Lower leg skin (tissue), 4 donors: ENCODE results near the gene ASPN. TPM values are rescaled to one million over a fixed set of nuclear protein-coding genes. Genes with fewer than 3 reads are reported as not detected.
"Not testable (repeated sequence)": the region's sequence is repeated elsewhere in the genome, so short reads cannot be mapped to it uniquely, and the experiment has no call there.

Source experiments
- DNase-seq, 2 donors: peaks; one replicate each; pipeline ENCODE4 v3.0.0-alpha.2; 2019; ENCODE audit warnings: low spot score in 2 of 2
- H3K4me3 ChIP-seq: fragments of 200-600 bp; sonication (generic); 2 replicates; pipeline ENCODE4 v1.5.1; 2017; ENCODE audit warnings: mild to moderate bottlenecking, low read depth; ENCODE audit not compliant: poor library complexity, severe bottlenecking
- CTCF ChIP-seq, 3 donors: fragments of 450-650 bp; IDR thresholded peaks; one replicate each; pipeline ENCODE4 v1.5.1; 2016; ENCODE audit warnings: antibody characterized with exemption in 3 of 3, mild to moderate bottlenecking in 3 of 3, moderate library complexity in 2 of 3
- POLR2A ChIP-seq, 2 donors: fragments of 450-650 bp; IDR thresholded peaks; one replicate each; pipeline ENCODE4 v1.6.1; 2016 to 2017; ENCODE audit warnings: antibody characterized with exemption in 2 of 2, mild to moderate bottlenecking in 1 of 2, moderate library complexity in 1 of 2
- WGBS, 2 donors: methylation state at CpG; one replicate each; pipeline ENCODE4 v1.1.5; 2018; 5-methylcytosine and 5-hydroxymethylcytosine counted together
- intact Hi-C: fragments of 100-400 bp; cut with DNase I; formaldehyde crosslinking; loops from one replicate; pipeline ENCODE4 v1.15.0; 2023; ENCODE audit warnings: low total_unique reads
- total RNA-seq, 4 donors: library from RNA; depleted of rRNA; stranded (reverse); fragments of >200 nt; gene quantifications; one replicate each; pipeline ENCODE4 v1.1.0, GENCODE V29; 2016

ASPN gene
- total RNA-seq, 4 donors from 2014 or later = 3.0 to 9.1 (median 5.7) TPM

GRCh38 chr9:92424340-92424739 is 58.0 kb downstream of the ASPN start, which contains the start of gene OMD:
Gene OMD (minus strand): TSS chr9:92424471. CDS start chr9:92417558, 6,913 bp downstream.
- 45 to 56% methylated on average over 1 of the region's 1 CpG for WGBS, 2 donors
- intact Hi-C loops = no loop called here
- no peak within 1 kb of the TSS for H3K4me3 ChIP-seq
- no peak for TF ChIP-seq CTCF (IDR thresholded peaks at IDR 0.05)
- no peak for TF ChIP-seq POLR2A (IDR thresholded peaks at IDR 0.05)
- DNase-seq = no peak

- no peak for DNase-seq
- no peak overlapping the region for H3K4me3 ChIP-seq
- intact Hi-C loops = no loop called here
- 66 to 80% methylated on average over 2 of the region's 2 CpGs for WGBS, 2 donors
- no peak for TF ChIP-seq CTCF (IDR thresholded peaks at IDR 0.05)
- TF ChIP-seq POLR2A (IDR thresholded peaks at IDR 0.05) = no peak
Measured at GRCh38 chr9:92423612-92424011, 58.7 kb downstream of the ASPN start.

GRCh38 chr9:92422611-92423338 is 59.5 kb downstream of the ASPN start:
- DNase-seq = no peak
- no peak overlapping the region for H3K4me3 ChIP-seq
- WGBS, 2 donors = 75 to 76% methylated on average over 2 of the region's 2 CpGs
- no peak for TF ChIP-seq POLR2A (IDR thresholded peaks at IDR 0.05)
- TF ChIP-seq CTCF (IDR thresholded peaks at IDR 0.05) = no peak
- intact Hi-C loops = no loop called here

- no peak for DNase-seq
- TF ChIP-seq CTCF (IDR thresholded peaks at IDR 0.05) (no peak), POLR2A (IDR thresholded peaks at IDR 0.05) (no peak)
- WGBS, 2 donors = 58 to 67% methylated on average over 1 of the region's 1 CpG
- intact Hi-C loops = no loop called here
- no peak overlapping the region for H3K4me3 ChIP-seq
Measured at GRCh38 chr9:92414566-92414965, 67.7 kb downstream of the ASPN start.

GRCh38 chr9:92411157-92411556 is 71.1 kb downstream of the ASPN start:
- 59 to 70% methylated on average over 4 of the region's 4 CpGs for WGBS, 2 donors
- intact Hi-C loops = not testable (repeated sequence)

GRCh38 chr9:92408747-92409478 is 73.4 kb downstream of the ASPN start:
- WGBS, 2 donors = 90 to 100% methylated on average over 2 of the region's 2 CpGs
- no peak overlapping the region for H3K4me3 ChIP-seq
- no peak for TF ChIP-seq POLR2A (IDR thresholded peaks at IDR 0.05)
- no peak for TF ChIP-seq CTCF (IDR thresholded peaks at IDR 0.05)
- DNase-seq = no peak
- intact Hi-C loops = no loop called here

More at GRCh38 chr9:92411157-92411556, 71.1 kb downstream of the ASPN start:
- not testable (repeated sequence) for H3K4me3 ChIP-seq, DNase-seq
